GM12878 (cell line): ENCODE data around the gene ULK1. TPM values are rescaled to one million over a fixed set of nuclear protein-coding genes. Genes with fewer than 3 reads are reported as not detected.
A peak's percentile ranks its signal among the peaks of the same experiment; 100 is the strongest.

Experiments
- ATF7 ChIP-seq: fragments of 450-650 bp; IDR thresholded peaks from 2 replicates; pipeline ENCODE4 v1.6.1; 2016; ENCODE audit warnings: low read depth, mild to moderate bottlenecking
- BACH1 ChIP-seq: fragments of 450-650 bp; IDR thresholded peaks from 2 replicates; pipeline ENCODE4 v1.6.1; 2017; ENCODE audit warnings: mild to moderate bottlenecking, borderline replicate concordance
- BRCA1 ChIP-seq: IDR thresholded peaks from 2 replicates; pipeline ENCODE4 v1.6.1; 2011; ENCODE audit warnings: low read depth, low read length, improper control_type of control experiment
- EP300 ChIP-seq, 2 experiments: fragments of 150-350 bp in 1 of 2; IDR thresholded peaks; 2 replicates each; pipeline ENCODE4 v1.6.1; 2011 to 2012; ENCODE audit warnings: low read depth in 2 of 2, low read length in 2 of 2, borderline replicate concordance in 1 of 2, improper control_type of control experiment in 1 of 2, inconsistent platforms in 1 of 2; ENCODE audit not compliant: control insufficient read depth in 1 of 2
- HCFC1 ChIP-seq: fragments of 150-350 bp; IDR thresholded peaks from 2 replicates; pipeline ENCODE4 v1.6.1; 2014; ENCODE audit warnings: low read length
- HDAC6 ChIP-seq: fragments of 200-600 bp; sonication (generic); IDR thresholded peaks from one replicate; pipeline ENCODE4 v1.8.0; 2017; ENCODE audit warnings: antibody characterized with exemption; ENCODE audit not compliant: unreplicated experiment
- IKZF1 ChIP-seq: fragments of 450-650 bp; conservative IDR thresholded peaks from 2 replicates; pipeline ENCODE4 v1.6.1; 2017; ENCODE audit warnings: antibody characterized with exemption, mild to moderate bottlenecking
- MAX ChIP-seq: IDR thresholded peaks from 2 replicates; pipeline ENCODE4 v1.6.1; 2012; ENCODE audit warnings: low read depth, low read length, improper control_type of control experiment
- MEF2A ChIP-seq: IDR thresholded peaks from 2 replicates; pipeline ENCODE4 v1.6.1; 2011; ENCODE audit warnings: low read depth, mild to moderate bottlenecking, low read length, moderate library complexity; ENCODE audit not compliant: insufficient read depth
- NBN ChIP-seq: fragments of 450-650 bp; IDR thresholded peaks from 2 replicates; pipeline ENCODE4 v1.6.1; 2016
- NR2C1 ChIP-seq: fragments of 450-650 bp; IDR thresholded peaks from 2 replicates; pipeline ENCODE4 v1.6.1; 2017; ENCODE audit warnings: antibody characterized with exemption, mild to moderate bottlenecking, moderate library complexity
- POLR2A ChIP-seq: IDR thresholded peaks from 2 replicates; pipeline ENCODE4 v1.6.1; 2011; ENCODE audit warnings: low read depth, mild to moderate bottlenecking, low read length
- POLR2AphosphoS5 ChIP-seq: IDR thresholded peaks from 2 replicates; pipeline ENCODE4 v1.6.1; 2011; ENCODE audit warnings: mild to moderate bottlenecking, low read length, inconsistent platforms
- RFX5 ChIP-seq: IDR thresholded peaks from 2 replicates; pipeline ENCODE4 v1.6.1; 2011; ENCODE audit warnings: low read depth, low read length, improper control_type of control experiment
- SIX5 ChIP-seq: IDR thresholded peaks from 2 replicates; pipeline ENCODE4 v1.6.1; 2011; ENCODE audit warnings: mild to moderate bottlenecking, low read depth, low read length, moderate library complexity; ENCODE audit not compliant: severe bottlenecking
- SPI1 ChIP-seq: IDR thresholded peaks from 2 replicates; pipeline ENCODE4 v1.6.1; 2011; ENCODE audit warnings: low read depth, mild to moderate bottlenecking, low read length, moderate library complexity, borderline replicate concordance; ENCODE audit not compliant: insufficient read depth
- SREBF2 ChIP-seq: IDR thresholded peaks from 2 replicates; pipeline ENCODE4 v1.6.1; 2012; ENCODE audit warnings: mild to moderate bottlenecking, low read length
- SRF ChIP-seq, 2 experiments: IDR thresholded peaks; 2 replicates each; pipeline ENCODE4 v1.6.1; 2011; ENCODE audit warnings: low read depth in 2 of 2, low read length in 2 of 2, mild to moderate bottlenecking in 1 of 2, moderate library complexity in 1 of 2
- STAT1 ChIP-seq: fragments of 450-650 bp; conservative IDR thresholded peaks from 2 replicates; pipeline ENCODE4 v1.6.1; 2014; ENCODE audit warnings: antibody characterized with exemption, mild to moderate bottlenecking
- ZNF207 ChIP-seq: fragments of 450-650 bp; IDR thresholded peaks from 2 replicates; pipeline ENCODE4 v1.6.1; 2014; ENCODE audit warnings: antibody characterized with exemption, mild to moderate bottlenecking, borderline replicate concordance
- ZNF274 ChIP-seq: IDR thresholded peaks from one replicate; pipeline ENCODE4 v1.8.0; 2011; ENCODE audit not compliant: insufficient read length, insufficient read depth
- ZSCAN29 ChIP-seq: fragments of 450-650 bp; IDR thresholded peaks from 2 replicates; pipeline ENCODE4 v1.6.1; 2017; ENCODE audit warnings: mild to moderate bottlenecking, moderate library complexity
- polyA plus RNA-seq, 11 experiments: library from polyadenylated mRNA; depleted of rRNA in 4 of 11; unstranded in 6 of 11; stranded (reverse) in 5 of 11; fragments of >200 nt; fragmentation: Nextera tagmentation in 4 of 11; fragmentation: Illumina TruSeq in 1 of 11; extraction: Ambion mirVana in 4 of 11; extraction: Trizol in 1 of 11; gene quantifications; 1 replicate in 1 of 11; 2 replicates in 10 of 11; pipeline versions ENCODE4 v1.2.1 to v1.2.3, GENCODE V29; 2011 to 2016; ENCODE audit warnings: inconsistent platforms in 2 of 11, missing spikeins in 2 of 11, low read depth in 1 of 11
- total RNA-seq, 4 experiments: library from RNA; depleted of rRNA in 3 of 4; stranded (reverse); fragments of >200 nt in 3 of 4; fragmentation: Illumina TruSeq in 1 of 4; extraction: Trizol in 1 of 4; gene quantifications; 2 replicates each; pipeline versions ENCODE4 v1.2.1 to v1.2.3, GENCODE V29; 2013 to 2021
- TF ChIP-seq, protein P1 (sequence below): fragments of 450-650 bp; IDR thresholded peaks from 2 replicates; pipeline ENCODE4 v1.6.1; 2017; ENCODE audit warnings: antibody characterized with exemption, mild to moderate bottlenecking, moderate library complexity

ULK1 gene
- total and polyA plus RNA-seq, 10 of the 15 experiments (the other 5 are each of a cell fraction or from before 2014, with no cell fraction given), result 0.13 to 14.1 (median 1.5) TPM

- peak; percentile 87 for TF ChIP-seq IKZF1
- peak; percentile 71 for TF ChIP-seq NR2C1
- 0 out of 4 replicates have a peak, but pooled peaks of 1 of the 2 experiments have one; percentile 12 for TF ChIP-seq EP300 (IDR thresholded peaks at IDR 0.05; ENCODE audit: borderline replicate concordance in 1 of 2, control insufficient read depth in 1 of 2, low read depth in 2 of 2, low read length in 2 of 2)
- TF ChIP-seq NBN, result 0 out of 2 replicates have a peak, but pooled peaks have one; percentile 41
- TF ChIP-seq ATF7, result no peak
- TF ChIP-seq HCFC1, result peak; percentile 66
- TF ChIP-seq SRF (IDR thresholded peaks at IDR 0.05; ENCODE audit: low read depth in 2 of 2, low read length in 2 of 2), result peak; percentile 6 to 57; a peak in 1 of 4 replicates
- TF ChIP-seq BRCA1, result peak; percentile 61; the same call in 1 of the 2 replicates
- TF ChIP-seq POLR2A, result peak; percentile 87
- peak; percentile 54; the same call in 1 of the 2 replicates for TF ChIP-seq POLR2AphosphoS5
- no peak for TF ChIP-seq ZNF274
- peak; percentile 84 for TF ChIP-seq BACH1
- TF ChIP-seq SIX5, result peak; percentile 41
- no peak; the same call in 1 of the 2 replicates for TF ChIP-seq MAX
- 0 out of 2 replicates have a peak, but pooled peaks have one; percentile 62 for TF ChIP-seq MEF2A
- TF ChIP-seq ZNF207, result 0 out of 2 replicates have a peak, but pooled peaks have one; percentile 80
- TF ChIP-seq, protein P1, sequence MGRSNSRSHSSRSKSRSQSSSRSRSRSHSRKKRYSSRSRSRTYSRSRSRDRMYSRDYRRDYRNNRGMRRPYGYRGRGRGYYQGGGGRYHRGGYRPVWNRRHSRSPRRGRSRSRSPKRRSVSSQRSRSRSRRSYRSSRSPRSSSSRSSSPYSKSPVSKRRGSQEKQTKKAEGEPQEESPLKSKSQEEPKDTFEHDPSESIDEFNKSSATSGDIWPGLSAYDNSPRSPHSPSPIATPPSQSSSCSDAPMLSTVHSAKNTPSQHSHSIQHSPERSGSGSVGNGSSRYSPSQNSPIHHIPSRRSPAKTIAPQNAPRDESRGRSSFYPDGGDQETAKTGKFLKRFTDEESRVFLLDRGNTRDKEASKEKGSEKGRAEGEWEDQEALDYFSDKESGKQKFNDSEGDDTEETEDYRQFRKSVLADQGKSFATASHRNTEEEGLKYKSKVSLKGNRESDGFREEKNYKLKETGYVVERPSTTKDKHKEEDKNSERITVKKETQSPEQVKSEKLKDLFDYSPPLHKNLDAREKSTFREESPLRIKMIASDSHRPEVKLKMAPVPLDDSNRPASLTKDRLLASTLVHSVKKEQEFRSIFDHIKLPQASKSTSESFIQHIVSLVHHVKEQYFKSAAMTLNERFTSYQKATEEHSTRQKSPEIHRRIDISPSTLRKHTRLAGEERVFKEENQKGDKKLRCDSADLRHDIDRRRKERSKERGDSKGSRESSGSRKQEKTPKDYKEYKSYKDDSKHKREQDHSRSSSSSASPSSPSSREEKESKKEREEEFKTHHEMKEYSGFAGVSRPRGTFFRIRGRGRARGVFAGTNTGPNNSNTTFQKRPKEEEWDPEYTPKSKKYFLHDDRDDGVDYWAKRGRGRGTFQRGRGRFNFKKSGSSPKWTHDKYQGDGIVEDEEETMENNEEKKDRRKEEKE, result no peak
- no peak for TF ChIP-seq HDAC6
- TF ChIP-seq STAT1, result 0 out of 2 replicates have a peak, but pooled peaks have one; percentile 71
- TF ChIP-seq SPI1, result peak; percentile 51; the same call in 1 of the 2 replicates
- 0 out of 2 replicates have a peak, but pooled peaks have one; percentile 52 for TF ChIP-seq ZSCAN29
- TF ChIP-seq RFX5, result no peak
- TF ChIP-seq SREBF2, result no peak
Measured at GRCh38 chr12:131949431-131950181, 55.2 kb downstream of the ULK1 start, which contains the start of gene EP400 (continued).
